ENCODE data around the gene CFAP206.

DNA sequence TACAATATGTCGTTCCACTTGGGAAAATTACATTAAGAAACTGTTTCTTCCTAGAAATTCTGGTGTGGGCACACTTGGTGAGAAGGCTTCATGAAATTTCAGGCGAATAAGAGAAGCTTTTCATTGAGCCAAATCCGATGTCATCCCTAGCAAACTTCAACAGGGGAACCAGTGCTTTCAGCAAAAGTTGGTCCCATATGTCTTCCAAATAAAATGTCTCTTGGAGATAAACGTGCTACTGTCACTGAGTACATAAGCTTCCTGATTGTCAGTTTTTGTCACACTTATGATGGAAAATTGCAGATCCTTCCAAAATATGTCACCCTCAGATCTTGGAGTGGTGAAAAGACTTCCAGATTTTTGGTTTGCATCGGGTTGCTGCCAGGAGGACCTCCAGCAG lies 33.9 kb downstream of the CFAP206 start:
- TF ChIP-seq GATA2 (IDR thresholded peaks at IDR 0.05; ENCODE audit: low read depth, low read length) (no peak), GATA3 (IDR thresholded peaks at IDR 0.05; ENCODE audit: low read depth, low read length) (no peak)
